Limb (tissue), 2 donors: ENCODE results near the gene FILIP1L.

Experiments
- DNase-seq, 2 donors: peaks; one replicate each; pipeline ENCODE4 v3.0.0-alpha.2; 2016; ENCODE audit errors: extremely low spot score in 2 of 2

The FILIP1L gene

GRCh38 chr3:99871231-99872045 lies 242.9 kb downstream of the FILIP1L start:
- DNase-seq, result no peak

- DNase-seq, result no peak
Observed at GRCh38 chr3:99870712-99871111, 243.6 kb downstream of the FILIP1L start.

GRCh38 chr3:99869621-99870020 lies 244.7 kb downstream of the FILIP1L start:
- DNase-seq, result no peak

- DNase-seq, result no peak
Observed at GRCh38 chr3:99868311-99868646, 246.0 kb downstream of the FILIP1L start.

GRCh38 chr3:99867594-99868310 lies 246.5 kb downstream of the FILIP1L start:
- no peak for DNase-seq

- no peak for DNase-seq
Observed at GRCh38 chr3:99866261-99866761, 248.0 kb downstream of the FILIP1L start.

GRCh38 chr3:99865321-99865720 lies 249.0 kb downstream of the FILIP1L start:
- DNase-seq, result no peak

GRCh38 chr3:99864289-99864688 lies 250.0 kb downstream of the FILIP1L start:
- DNase-seq, result no peak

GRCh38 chr3:99863588-99863987 lies 250.7 kb downstream of the FILIP1L start:
- no peak for DNase-seq

GRCh38 chr3:99863002-99863401 lies 251.3 kb downstream of the FILIP1L start:
- no peak for DNase-seq

- no peak for DNase-seq
Observed at GRCh38 chr3:99862208-99862607, 252.1 kb downstream of the FILIP1L start.

- DNase-seq, result no peak
Observed at GRCh38 chr3:99861216-99861615, 253.1 kb downstream of the FILIP1L start.

- no peak for DNase-seq
Observed at GRCh38 chr3:99859825-99860224, 254.5 kb downstream of the FILIP1L start.

GRCh38 chr3:99858469-99858868 lies 255.8 kb downstream of the FILIP1L start:
- DNase-seq, result no peak

GRCh38 chr3:99857278-99857677 lies 257.0 kb downstream of the FILIP1L start:
- DNase-seq, result no peak

- DNase-seq, result no peak
Observed at GRCh38 chr3:99856437-99857220, 257.7 kb downstream of the FILIP1L start.

- no peak for DNase-seq
Observed at GRCh38 chr3:99855900-99856299, 258.4 kb downstream of the FILIP1L start.

GRCh38 chr3:99854756-99855298 lies 259.5 kb downstream of the FILIP1L start:
- DNase-seq, result no peak

- DNase-seq, result no peak
Observed at GRCh38 chr3:99852851-99853250, 261.4 kb downstream of the FILIP1L start.

GRCh38 chr3:99851955-99852354 lies 262.3 kb downstream of the FILIP1L start:
- DNase-seq, result no peak

GRCh38 chr3:99850608-99851007 lies 263.7 kb downstream of the FILIP1L start:
- no peak for DNase-seq

- no peak for DNase-seq
Observed at GRCh38 chr3:99848433-99848832, 265.9 kb downstream of the FILIP1L start.
